Activated CD4-positive, alpha-beta T cell treated with anti-CD3 and anti-CD28 coated beads, Interleukin-2, amount 50 U/mL, for 24 hours (primary cell): Measurements from ENCODE around the gene NRP2.
A peak's percentile ranks its signal among the peaks of the same experiment; 100 is the strongest.

Experiments used
- DNase-seq, 2 donors: peaks; one replicate each; pipeline ENCODE4 v3.0.0-alpha.2; 2020; ENCODE audit warnings: low read depth in 1 of 2, low spot score in 1 of 2

NRP2 gene

GRCh38 chr2:205751569-205752031 is 69.3 kb downstream of the NRP2 start:
- DNase-seq, result no peak

DNA sequence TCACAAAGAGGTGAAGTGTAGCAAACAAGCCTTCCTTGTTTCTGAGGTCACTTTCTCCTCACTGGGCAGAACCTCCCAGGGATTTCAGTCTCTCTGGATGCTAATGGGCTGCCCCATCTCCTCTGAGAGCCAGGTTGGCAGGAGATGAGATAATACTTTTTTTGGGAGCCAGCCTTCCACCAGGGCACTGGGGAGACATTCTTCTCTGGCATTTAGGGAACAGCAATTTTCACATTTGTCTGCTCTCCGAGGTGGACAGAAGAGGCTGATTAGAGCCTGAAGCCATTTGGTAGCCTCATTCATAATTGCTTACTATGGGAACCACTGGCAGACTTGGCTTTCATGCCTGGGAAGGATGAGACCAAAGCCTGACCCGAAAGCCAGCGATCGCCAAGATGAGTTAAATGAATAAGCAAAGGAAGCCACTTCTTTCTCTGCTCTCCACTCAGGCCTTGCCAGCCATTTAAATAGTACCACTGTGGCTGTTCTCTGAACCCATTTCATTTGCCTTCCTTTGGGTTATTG is 70.1 kb downstream of the NRP2 start:
- DNase-seq, result no peak

GRCh38 chr2:205752924-205753323 is 70.6 kb downstream of the NRP2 start:
- no peak for DNase-seq

GRCh38 chr2:205754285-205754923 is 72.1 kb downstream of the NRP2 start:
- DNase-seq, result no peak

DNA sequence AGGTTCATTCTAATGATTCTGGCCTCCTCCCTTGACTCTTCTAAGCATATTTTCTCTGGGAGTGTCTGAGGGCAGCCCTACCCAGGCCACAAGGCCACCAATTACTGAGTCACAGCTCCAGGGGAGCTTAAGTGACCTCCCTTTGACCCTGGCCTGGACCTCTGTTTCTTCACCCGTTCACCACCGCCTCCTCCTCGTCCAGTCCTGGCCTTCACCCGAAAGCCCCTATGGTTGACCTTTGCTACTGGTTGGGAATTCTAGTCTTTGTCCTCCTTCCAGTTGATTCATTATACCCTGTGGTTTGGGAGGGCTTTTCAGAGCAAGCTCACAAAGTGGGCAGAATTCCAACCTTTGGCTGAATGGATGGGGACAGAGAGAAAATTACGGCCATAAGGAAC is 72.6 kb downstream of the NRP2 start:
- no peak for DNase-seq

GRCh38 chr2:205755923-205756322 is 73.6 kb downstream of the NRP2 start:
- DNase-seq, result no peak

- no peak for DNase-seq
Observed at GRCh38 chr2:205757271-205757670, 75.0 kb downstream of the NRP2 start.

- no peak for DNase-seq
Observed at GRCh38 chr2:205758051-205758450, 75.8 kb downstream of the NRP2 start.

DNA sequence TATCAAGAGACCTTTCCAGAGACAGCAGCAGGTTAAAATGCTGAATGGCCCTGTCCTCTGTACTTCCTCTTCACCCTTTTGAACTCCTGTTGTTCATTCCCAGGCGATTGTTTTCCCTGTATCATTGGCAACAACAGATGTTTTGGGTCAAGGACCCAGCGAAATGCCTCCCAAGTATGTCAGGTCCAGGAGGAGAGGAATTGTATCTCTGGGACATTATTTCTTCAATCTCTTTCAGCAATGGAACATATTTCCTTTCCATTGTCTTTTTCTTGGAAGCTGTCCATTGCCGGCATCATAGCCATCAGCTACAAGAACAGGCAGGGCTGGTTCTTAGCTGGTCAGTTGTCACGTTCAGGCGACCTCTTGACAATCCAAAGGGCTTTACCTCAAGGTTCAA is 76.2 kb downstream of the NRP2 start:
- DNase-seq, result no peak

GRCh38 chr2:205759257-205759656 is 77.0 kb downstream of the NRP2 start:
- no peak for DNase-seq

DNA sequence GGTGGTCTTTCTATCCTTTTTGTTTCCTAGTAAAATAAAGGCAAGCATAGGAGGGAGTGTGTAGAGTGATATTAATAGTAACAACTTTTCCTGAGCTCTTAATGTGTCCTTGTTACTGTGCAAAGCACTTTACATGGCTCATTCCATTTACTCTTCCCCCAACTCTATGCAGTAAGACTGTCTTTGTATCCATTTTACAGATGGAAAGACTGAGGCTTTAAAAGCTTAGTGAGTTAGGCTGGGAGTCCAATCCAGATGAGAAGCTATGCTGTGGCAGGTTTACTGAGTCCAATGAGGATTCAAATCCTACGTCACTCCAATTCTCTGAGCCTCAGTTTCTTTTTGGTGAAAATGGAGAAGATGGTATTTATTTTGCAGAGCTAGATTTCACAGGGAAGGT is 77.4 kb downstream of the NRP2 start:
- DNase-seq, result no peak

DNA sequence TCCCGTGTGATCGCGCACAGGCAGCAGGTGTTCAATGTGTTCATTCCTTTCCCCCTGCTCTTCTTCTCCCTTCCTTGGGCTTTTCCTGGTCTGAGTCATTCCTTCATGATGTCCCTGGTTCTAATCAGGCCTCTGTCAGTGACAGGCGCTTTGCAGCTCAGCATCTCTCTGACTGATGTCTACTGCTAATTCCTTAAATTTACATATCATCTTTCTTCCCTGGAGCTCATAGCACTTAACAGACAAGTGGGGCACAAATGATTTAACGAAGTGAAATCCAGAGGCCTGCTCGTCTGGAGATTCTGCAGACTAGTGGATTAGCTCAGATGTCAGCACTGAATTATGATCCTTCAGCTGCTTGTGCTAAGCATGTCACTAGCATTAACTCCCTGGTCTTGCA is 77.9 kb downstream of the NRP2 start:
- no peak for DNase-seq

DNA sequence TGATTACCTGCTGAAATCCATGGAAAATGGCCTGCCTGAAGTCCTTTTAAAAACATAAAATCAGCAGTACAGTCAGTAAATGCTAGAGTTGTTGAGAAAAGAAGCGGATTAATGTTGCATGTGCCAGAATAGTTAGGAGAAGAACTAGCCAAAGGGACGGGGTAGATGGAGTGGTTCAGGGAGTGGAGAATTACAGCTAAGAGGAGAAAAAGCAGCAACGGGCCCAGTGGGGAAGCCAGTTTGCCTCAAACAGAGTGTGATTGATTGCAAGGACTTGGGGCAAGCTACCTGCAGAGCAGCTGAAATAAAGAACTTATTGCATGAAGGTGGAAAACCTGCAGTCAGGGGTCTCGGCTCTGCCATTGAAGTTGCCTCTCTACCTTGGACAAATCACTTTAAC is 79.1 kb downstream of the NRP2 start:
- no peak for DNase-seq

GRCh38 chr2:205762881-205763280 is 80.6 kb downstream of the NRP2 start:
- no peak for DNase-seq

DNA sequence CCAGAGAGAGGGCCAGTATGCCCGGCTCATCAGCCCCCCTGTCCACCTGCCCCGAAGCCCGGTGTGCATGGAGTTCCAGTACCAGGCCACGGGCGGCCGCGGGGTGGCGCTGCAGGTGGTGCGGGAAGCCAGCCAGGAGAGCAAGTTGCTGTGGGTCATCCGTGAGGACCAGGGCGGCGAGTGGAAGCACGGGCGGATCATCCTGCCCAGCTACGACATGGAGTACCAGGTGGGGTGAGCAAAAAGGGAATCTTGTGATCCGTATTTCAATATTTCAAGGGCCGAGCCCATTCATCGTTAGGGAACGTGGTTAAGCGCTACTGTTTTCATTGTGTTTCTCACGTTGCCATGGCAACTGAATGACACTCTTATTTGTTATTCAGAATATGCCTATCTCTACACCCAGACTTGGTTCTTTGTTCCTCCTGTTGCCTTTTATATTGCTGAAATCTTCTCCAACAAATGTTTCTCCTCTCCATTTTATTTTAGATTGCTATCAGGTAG is 81.5 kb downstream of the NRP2 start:
- DNase-seq, result no peak

GRCh38 chr2:205764270-205764746 is 82.0 kb downstream of the NRP2 start:
- no peak for DNase-seq

DNA sequence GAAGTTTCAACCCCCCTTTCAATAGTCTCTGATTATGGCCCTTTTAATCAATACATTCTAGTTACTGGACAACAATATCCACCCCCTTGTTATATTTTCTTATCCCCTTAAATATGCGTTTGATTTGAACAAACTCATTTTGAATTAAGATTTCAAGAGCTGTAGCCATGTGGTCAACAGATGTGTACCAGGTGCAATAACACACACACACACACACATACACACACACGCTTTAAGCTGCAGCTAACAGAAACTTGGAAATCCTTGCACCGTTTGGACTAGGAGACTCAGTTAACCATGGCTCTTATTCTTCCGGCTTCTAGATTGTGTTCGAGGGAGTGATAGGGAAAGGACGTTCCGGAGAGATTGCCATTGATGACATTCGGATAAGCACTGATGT is 82.8 kb downstream of the NRP2 start:
- no peak for DNase-seq

DNA sequence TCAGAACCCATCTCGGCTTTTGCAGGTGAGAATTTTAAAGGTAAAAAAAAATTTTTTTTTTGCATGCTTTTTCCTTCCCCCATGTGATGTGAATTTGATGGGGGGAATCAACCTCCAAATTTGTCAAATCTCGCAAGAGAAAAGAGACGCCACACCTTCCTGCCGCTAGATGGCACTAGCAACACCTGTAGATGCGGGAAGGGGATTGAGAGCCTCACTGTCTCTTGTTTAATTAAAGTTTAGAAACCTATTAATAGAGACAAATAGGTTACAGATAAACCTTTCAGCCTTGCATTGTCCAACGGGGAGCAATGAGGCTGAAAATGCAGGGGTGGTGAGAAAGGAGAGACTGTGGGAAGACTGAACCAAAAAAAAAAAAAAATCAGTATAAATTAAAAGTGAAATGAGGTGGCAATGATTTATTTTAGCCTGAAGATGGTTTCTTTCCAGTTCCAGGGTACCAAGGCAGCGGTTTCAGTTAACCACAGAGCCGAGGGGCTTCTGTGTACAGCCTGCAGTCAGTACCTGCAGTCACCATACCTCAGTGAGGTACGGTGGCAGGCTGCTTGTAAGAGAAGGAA is 84.6 kb downstream of the NRP2 start:
- DNase-seq, result peak in 1 of 2 donors; percentile 44

DNA sequence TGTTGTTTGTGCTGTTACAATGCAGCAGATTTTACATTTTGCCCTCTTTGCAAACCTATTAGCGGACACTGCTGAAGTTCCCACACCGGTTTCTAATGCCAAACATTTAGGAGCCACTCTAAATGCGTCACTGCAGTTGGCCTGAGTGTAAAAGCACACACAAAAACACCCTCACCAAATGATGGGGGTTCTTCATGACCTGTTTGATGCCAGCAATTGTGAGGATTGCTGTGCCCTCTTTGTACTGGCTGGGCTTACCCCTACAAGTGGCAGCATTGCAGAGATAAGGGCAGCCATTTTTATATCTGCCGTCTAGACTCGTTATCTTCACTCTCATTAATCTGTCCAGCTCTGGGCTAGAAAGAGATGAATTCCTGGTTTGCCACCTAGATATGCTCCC is 85.3 kb downstream of the NRP2 start:
- DNase-seq, result no peak

DNA sequence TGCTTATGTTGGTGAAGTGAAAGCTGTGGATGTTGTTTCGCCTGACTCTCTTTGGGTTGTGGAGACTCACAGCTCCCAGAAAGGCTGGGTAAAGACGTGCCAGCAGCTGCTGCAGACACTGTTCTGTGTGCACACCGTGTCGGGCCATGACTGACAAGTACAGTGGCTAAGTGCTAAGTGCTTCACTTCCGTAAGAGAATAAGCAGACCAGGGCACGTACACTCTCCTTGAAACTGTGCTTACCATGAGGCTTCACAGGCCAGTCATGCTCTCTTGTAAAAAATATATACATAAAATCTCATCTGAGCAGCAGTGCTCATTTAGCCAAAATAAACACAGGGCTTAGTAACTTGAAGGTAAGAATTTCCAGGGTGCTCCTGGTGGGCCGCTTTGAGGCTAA is 86.0 kb downstream of the NRP2 start:
- no peak for DNase-seq

- DNase-seq, result no peak
Observed at GRCh38 chr2:205768815-205769494, 86.7 kb downstream of the NRP2 start.

GRCh38 chr2:205769495-205769850 is 87.2 kb downstream of the NRP2 start:
- DNase-seq, result no peak
